SK-MEL-5 (cell line): ENCODE measurements around the gene RBM11. TPM values are rescaled to one million over a fixed set of nuclear protein-coding genes. Genes with fewer than 3 reads are reported as not detected.
"Not testable (repeated sequence)": the region's sequence is repeated elsewhere in the genome, so short reads cannot be mapped to it uniquely, and the experiment has no call there.

Experiments used
- DNase-seq: peaks from one replicate; pipeline ENCODE4 v3.0.0-alpha.2; 2016; ENCODE audit warnings: low read depth, low spot score
- in situ Hi-C: cut with HindIII; loops from 2 replicates; pipeline ENCODE4 v1.10.0; 2016; ENCODE audit warnings: low sequenced_read_pairs, high pct_unique_total_duplicates, low pct_unique_long_range_greater_than_20kb
- polyA plus RNA-seq, 2 experiments: library from polyadenylated mRNA; depleted of rRNA; stranded (reverse); fragments of >200 nt; gene quantifications; 2 replicates each; pipeline ENCODE4 v1.2.3, GENCODE V29; 2015
- total RNA-seq: library from RNA; depleted of rRNA; stranded (reverse); fragments of >200 nt; shearing (Covaris generic); gene quantifications from 2 replicates; pipeline ENCODE4 v1.2.3, GENCODE V29; 2014; rRNA removed

The RBM11 gene
- 1.6 and 2.0 TPM in 2 replicates for total RNA-seq
- polyA plus RNA-seq (2015; cell fraction: cytosol; rRNA removed): 1.3 and 1.4 TPM in 2 replicates
- 7.3 and 10.9 TPM in 2 replicates for polyA plus RNA-seq (2015; cell fraction: nucleus; rRNA removed)

GRCh38 chr21:14215971-14216641 lies at the start of gene RBM11:
Gene RBM11 (plus strand): TSS chr21:14216157. CDS start chr21:14216187, 30 bp downstream.
- peak; percentile 73 for DNase-seq
- in situ Hi-C loops: no loop called here

- DNase-seq, in situ Hi-C loops: not testable (repeated sequence)
Observed at GRCh38 chr21:14166463-14167223, 49.3 kb upstream of the RBM11 start.

GRCh38 chr21:14206222-14206621 lies 9.7 kb upstream of the RBM11 start:
- DNase-seq: no peak
- in situ Hi-C loops: no loop called here

- in situ Hi-C loops: no loop called here
- no peak for DNase-seq
Observed at GRCh38 chr21:14210738-14211137, 5.2 kb upstream of the RBM11 start, which contains the start of gene LIPI. Gene LIPI (minus strand): TSS chr21:14210955. CDS start chr21:14210845, 110 bp downstream.

- DNase-seq: no peak
Observed at GRCh38 chr21:14213164-14213563, 2.8 kb upstream of the RBM11 start.

GRCh38 chr21:14223365-14223764 lies 7.4 kb downstream of the RBM11 start:
- no peak for DNase-seq
- in situ Hi-C loops: no loop called here

More at GRCh38 chr21:14213164-14213563, 2.8 kb upstream of the RBM11 start:
- in situ Hi-C loops: no loop called here

GRCh38 chr21:14229399-14229798 lies 13.4 kb downstream of the RBM11 start:
- no peak for DNase-seq
- in situ Hi-C loops: no loop called here

GRCh38 chr21:14235101-14235500 lies 19.1 kb downstream of the RBM11 start:
- no peak for DNase-seq
- in situ Hi-C loops: no loop called here

GRCh38 chr21:14236180-14236579 lies 20.2 kb downstream of the RBM11 start:
- DNase-seq: no peak
- in situ Hi-C loops: no loop called here

- DNase-seq: no peak
- in situ Hi-C loops: no loop called here
Observed at GRCh38 chr21:14239281-14239680, 23.3 kb downstream of the RBM11 start.

GRCh38 chr21:14241297-14241696 lies 25.3 kb downstream of the RBM11 start:
- no peak for DNase-seq
- in situ Hi-C loops: no loop called here

GRCh38 chr21:14243461-14243860 lies 27.5 kb downstream of the RBM11 start:
- DNase-seq: no peak
- in situ Hi-C loops: no loop called here

GRCh38 chr21:14243874-14244273 lies 27.9 kb downstream of the RBM11 start:
- in situ Hi-C loops: no loop called here
- DNase-seq: peak; percentile 1

GRCh38 chr21:14244911-14245310 lies 29.0 kb downstream of the RBM11 start:
- in situ Hi-C loops: no loop called here
- no peak for DNase-seq

GRCh38 chr21:14245711-14246110 lies 29.8 kb downstream of the RBM11 start:
- in situ Hi-C loops: no loop called here

GRCh38 chr21:14251336-14251735 lies 35.4 kb downstream of the RBM11 start:
- in situ Hi-C loops: no loop called here
- DNase-seq: no peak

More at GRCh38 chr21:14245711-14246110, 29.8 kb downstream of the RBM11 start:
- no peak for DNase-seq

- peak; percentile 69 for DNase-seq
- in situ Hi-C loops: no loop called here
Observed at GRCh38 chr21:14259747-14260146, 43.8 kb downstream of the RBM11 start.

- DNase-seq: no peak
- in situ Hi-C loops: no loop called here
Observed at GRCh38 chr21:14260174-14260764, 44.3 kb downstream of the RBM11 start.
